Measurements from ENCODE around the gene TSPYL4. TPM values are rescaled to one million over a fixed set of nuclear protein-coding genes. Genes with fewer than 3 reads are reported as not detected.

The TSPYL4 gene
- total RNA-seq, 1 experiment from 2014 or later: 15.3 TPM

DNA sequence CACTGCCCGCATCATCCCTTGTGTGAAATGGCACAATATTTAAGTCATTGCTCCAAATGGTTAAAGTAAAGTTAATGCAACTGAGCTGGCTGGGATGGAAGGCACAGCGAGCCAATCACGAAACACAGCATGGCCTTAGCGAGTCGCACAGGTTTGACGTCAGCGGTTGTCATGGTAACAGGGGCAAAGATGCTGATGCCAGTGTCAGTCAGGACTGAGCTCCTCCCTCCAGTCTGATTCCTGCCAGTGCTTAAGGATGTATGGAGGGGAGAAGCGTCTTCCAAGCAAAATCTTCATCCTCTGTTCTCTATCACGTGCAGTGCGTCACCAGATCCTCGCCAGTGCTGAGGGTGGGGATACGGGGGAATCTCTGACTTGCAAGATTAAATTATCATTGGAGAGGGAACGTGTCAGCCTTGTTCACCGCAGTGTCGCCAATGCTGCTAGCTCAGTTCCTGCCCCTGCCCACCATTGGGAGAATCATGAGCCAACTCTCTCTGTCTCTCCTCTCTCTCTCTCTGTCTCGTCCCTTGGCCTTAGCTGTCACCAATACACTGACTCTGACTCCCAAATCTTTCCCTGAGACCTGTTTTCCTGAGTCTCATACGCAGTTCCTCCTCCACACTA, 24.5 kb downstream of the TSPYL4 start (continued):
- no peak for TF ChIP-seq KAT7 (CRISPR knock-in tag; IDR thresholded peaks at IDR 0.05; ENCODE audit: borderline replicate concordance)
- no peak for TF ChIP-seq TEAD4 (CRISPR knock-in tag; IDR thresholded peaks at IDR 0.05)
- TF ChIP-seq, protein P1, sequence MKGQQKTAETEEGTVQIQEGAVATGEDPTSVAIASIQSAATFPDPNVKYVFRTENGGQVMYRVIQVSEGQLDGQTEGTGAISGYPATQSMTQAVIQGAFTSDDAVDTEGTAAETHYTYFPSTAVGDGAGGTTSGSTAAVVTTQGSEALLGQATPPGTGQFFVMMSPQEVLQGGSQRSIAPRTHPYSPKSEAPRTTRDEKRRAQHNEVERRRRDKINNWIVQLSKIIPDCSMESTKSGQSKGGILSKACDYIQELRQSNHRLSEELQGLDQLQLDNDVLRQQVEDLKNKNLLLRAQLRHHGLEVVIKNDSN (CRISPR knock-in tag; IDR thresholded peaks at IDR 0.05): no peak
- no peak for TF ChIP-seq NFE2L1 (CRISPR knock-in tag; IDR thresholded peaks at IDR 0.05)
- TF ChIP-seq ZNF396 (CRISPR knock-in tag; IDR thresholded peaks at IDR 0.05; ENCODE audit: borderline replicate concordance): no peak
- TF ChIP-seq, protein P2, sequence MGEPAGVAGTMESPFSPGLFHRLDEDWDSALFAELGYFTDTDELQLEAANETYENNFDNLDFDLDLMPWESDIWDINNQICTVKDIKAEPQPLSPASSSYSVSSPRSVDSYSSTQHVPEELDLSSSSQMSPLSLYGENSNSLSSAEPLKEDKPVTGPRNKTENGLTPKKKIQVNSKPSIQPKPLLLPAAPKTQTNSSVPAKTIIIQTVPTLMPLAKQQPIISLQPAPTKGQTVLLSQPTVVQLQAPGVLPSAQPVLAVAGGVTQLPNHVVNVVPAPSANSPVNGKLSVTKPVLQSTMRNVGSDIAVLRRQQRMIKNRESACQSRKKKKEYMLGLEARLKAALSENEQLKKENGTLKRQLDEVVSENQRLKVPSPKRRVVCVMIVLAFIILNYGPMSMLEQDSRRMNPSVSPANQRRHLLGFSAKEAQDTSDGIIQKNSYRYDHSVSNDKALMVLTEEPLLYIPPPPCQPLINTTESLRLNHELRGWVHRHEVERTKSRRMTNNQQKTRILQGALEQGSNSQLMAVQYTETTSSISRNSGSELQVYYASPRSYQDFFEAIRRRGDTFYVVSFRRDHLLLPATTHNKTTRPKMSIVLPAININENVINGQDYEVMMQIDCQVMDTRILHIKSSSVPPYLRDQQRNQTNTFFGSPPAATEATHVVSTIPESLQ (CRISPR knock-in tag; IDR thresholded peaks at IDR 0.05): no peak
- TF ChIP-seq NFYB (CRISPR knock-in tag; conservative IDR thresholded peaks at IDR 0.05; ENCODE audit: low read depth): peak; percentile 92
- TF ChIP-seq HMGA2 (CRISPR knock-in tag; IDR thresholded peaks at IDR 0.05): no peak
- no peak for TF ChIP-seq SMAD3 (CRISPR knock-in tag; IDR thresholded peaks at IDR 0.05; ENCODE audit: borderline replicate concordance)
- TF ChIP-seq, protein P3, sequence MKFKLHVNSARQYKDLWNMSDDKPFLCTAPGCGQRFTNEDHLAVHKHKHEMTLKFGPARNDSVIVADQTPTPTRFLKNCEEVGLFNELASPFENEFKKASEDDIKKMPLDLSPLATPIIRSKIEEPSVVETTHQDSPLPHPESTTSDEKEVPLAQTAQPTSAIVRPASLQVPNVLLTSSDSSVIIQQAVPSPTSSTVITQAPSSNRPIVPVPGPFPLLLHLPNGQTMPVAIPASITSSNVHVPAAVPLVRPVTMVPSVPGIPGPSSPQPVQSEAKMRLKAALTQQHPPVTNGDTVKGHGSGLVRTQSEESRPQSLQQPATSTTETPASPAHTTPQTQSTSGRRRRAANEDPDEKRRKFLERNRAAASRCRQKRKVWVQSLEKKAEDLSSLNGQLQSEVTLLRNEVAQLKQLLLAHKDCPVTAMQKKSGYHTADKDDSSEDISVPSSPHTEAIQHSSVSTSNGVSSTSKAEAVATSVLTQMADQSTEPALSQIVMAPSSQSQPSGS (CRISPR knock-in tag; IDR thresholded peaks at IDR 0.05; ENCODE audit: borderline replicate concordance, low read depth): no peak

DNA sequence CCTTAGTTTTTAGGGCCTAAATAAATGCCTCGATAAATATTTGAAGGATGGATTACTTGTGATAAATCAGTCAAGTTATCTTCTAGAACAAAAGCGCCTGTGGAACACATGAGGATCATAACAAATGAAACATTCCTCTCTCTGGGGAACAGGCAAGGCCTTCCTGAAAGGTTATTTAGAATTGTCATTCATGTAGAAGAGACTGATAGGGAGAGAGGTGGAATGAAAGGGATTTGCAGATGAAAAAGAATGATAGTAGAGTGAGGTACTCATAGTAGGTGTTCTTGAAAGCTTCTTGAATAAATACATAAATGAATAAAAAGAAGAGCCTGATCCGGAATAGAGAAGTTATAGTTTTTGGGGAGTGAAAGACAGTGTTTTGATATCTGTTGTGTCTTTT, 30.5 kb downstream of the TSPYL4 start:
- ChIA-PET POLR2A (no interaction called here), CTCF (interaction anchor here (0.7 kb wide), 1 partner anchor 45 kb away, joined by 4 read pairs; no protein-coding TSS in a partner anchor)
- no peaks in the 10 kb centered on the region for H3K27me3 Mint-ChIP-seq (ENCODE audit: low read depth)
- H3K9me3 Mint-ChIP-seq: no peaks in the 10 kb centered on the region
- peak overlapping the region; percentile 5; the same call in 1 of the 2 replicates for H3K27ac Mint-ChIP-seq
- DNase-seq (ENCODE audit: low spot score) (no peak), ATAC-seq (peak; percentile 68)
- no peak overlapping the region for H3K4me3 Mint-ChIP-seq
- H3K4me1 Mint-ChIP-seq: peaks cover 15% of the 10 kb centered on the region
- no peak for TF ChIP-seq ZNF396 (CRISPR knock-in tag; IDR thresholded peaks at IDR 0.05; ENCODE audit: borderline replicate concordance)
- no peak for TF ChIP-seq TEAD1 (CRISPR knock-in tag; IDR thresholded peaks at IDR 0.05)
- TF ChIP-seq ESRRA (CRISPR knock-in tag; IDR thresholded peaks at IDR 0.05; ENCODE audit: borderline replicate concordance): no peak
- TF ChIP-seq ELF4 (CRISPR knock-in tag; IDR thresholded peaks at IDR 0.05; ENCODE audit: low read depth): no peak
- no peak for TF ChIP-seq CBFB (CRISPR knock-in tag; IDR thresholded peaks at IDR 0.05; ENCODE audit: low read depth)
- TF ChIP-seq, protein P4, sequence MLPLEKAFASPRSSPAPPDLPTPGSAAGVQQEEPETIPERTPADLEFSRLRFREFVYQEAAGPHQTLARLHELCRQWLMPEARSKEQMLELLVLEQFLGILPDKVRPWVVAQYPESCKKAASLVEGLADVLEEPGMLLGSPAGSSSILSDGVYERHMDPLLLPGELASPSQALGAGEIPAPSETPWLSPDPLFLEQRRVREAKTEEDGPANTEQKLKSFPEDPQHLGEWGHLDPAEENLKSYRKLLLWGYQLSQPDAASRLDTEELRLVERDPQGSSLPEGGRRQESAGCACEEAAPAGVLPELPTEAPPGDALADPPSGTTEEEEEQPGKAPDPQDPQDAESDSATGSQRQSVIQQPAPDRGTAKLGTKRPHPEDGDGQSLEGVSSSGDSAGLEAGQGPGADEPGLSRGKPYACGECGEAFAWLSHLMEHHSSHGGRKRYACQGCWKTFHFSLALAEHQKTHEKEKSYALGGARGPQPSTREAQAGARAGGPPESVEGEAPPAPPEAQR (CRISPR knock-in tag; IDR thresholded peaks at IDR 0.05): no peak
- no peak for TF ChIP-seq ZBTB21 (CRISPR knock-in tag; IDR thresholded peaks at IDR 0.05; ENCODE audit: borderline replicate concordance)
- TF ChIP-seq, protein P5, sequence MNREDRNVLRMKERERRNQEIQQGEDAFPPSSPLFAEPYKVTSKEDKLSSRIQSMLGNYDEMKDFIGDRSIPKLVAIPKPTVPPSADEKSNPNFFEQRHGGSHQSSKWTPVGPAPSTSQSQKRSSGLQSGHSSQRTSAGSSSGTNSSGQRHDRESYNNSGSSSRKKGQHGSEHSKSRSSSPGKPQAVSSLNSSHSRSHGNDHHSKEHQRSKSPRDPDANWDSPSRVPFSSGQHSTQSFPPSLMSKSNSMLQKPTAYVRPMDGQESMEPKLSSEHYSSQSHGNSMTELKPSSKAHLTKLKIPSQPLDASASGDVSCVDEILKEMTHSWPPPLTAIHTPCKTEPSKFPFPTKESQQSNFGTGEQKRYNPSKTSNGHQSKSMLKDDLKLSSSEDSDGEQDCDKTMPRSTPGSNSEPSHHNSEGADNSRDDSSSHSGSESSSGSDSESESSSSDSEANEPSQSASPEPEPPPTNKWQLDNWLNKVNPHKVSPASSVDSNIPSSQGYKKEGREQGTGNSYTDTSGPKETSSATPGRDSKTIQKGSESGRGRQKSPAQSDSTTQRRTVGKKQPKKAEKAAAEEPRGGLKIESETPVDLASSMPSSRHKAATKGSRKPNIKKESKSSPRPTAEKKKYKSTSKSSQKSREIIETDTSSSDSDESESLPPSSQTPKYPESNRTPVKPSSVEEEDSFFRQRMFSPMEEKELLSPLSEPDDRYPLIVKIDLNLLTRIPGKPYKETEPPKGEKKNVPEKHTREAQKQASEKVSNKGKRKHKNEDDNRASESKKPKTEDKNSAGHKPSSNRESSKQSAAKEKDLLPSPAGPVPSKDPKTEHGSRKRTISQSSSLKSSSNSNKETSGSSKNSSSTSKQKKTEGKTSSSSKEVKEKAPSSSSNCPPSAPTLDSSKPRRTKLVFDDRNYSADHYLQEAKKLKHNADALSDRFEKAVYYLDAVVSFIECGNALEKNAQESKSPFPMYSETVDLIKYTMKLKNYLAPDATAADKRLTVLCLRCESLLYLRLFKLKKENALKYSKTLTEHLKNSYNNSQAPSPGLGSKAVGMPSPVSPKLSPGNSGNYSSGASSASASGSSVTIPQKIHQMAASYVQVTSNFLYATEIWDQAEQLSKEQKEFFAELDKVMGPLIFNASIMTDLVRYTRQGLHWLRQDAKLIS (CRISPR knock-in tag; IDR thresholded peaks at IDR 0.05; ENCODE audit: borderline replicate concordance): no peak
- TF ChIP-seq FOXP1 (CRISPR knock-in tag; IDR thresholded peaks at IDR 0.05; ENCODE audit: borderline replicate concordance): no peak
- no peak for TF ChIP-seq GABPB1 (CRISPR knock-in tag; IDR thresholded peaks at IDR 0.05)
- peaks cover 4% of the 10 kb centered on the region; the same call in 1 of the 2 replicates for H3K36me3 Mint-ChIP-seq
